Measurements from ENCODE around the gene LHX4.

DNA sequence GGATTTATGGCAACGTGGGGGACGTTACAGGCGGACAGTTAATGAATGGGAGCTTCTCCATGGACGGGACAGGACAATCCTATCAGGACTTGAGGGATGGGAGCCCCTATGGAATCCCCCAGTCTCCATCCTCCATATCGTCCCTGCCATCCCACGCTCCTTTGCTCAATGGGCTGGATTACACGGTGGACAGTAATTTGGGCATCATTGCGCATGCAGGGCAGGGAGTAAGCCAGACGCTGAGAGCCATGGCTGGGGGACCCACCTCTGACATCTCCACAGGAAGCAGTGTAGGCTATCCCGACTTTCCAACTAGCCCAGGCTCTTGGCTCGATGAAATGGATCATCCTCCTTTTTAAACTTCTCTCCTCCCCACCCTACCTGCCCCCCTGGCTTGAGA lies 44.2 kb downstream of the LHX4 start:
- TF ChIP-seq, protein P1, sequence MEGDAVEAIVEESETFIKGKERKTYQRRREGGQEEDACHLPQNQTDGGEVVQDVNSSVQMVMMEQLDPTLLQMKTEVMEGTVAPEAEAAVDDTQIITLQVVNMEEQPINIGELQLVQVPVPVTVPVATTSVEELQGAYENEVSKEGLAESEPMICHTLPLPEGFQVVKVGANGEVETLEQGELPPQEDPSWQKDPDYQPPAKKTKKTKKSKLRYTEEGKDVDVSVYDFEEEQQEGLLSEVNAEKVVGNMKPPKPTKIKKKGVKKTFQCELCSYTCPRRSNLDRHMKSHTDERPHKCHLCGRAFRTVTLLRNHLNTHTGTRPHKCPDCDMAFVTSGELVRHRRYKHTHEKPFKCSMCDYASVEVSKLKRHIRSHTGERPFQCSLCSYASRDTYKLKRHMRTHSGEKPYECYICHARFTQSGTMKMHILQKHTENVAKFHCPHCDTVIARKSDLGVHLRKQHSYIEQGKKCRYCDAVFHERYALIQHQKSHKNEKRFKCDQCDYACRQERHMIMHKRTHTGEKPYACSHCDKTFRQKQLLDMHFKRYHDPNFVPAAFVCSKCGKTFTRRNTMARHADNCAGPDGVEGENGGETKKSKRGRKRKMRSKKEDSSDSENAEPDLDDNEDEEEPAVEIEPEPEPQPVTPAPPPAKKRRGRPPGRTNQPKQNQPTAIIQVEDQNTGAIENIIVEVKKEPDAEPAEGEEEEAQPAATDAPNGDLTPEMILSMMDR (IDR thresholded peaks at IDR 0.05) = no peak
- no peak for TF ChIP-seq ZFX (IDR thresholded peaks at IDR 0.05; ENCODE audit: borderline replicate concordance)
